ENCODE measurements around the gene KIF2C. TPM values are rescaled to one million over a fixed set of nuclear protein-coding genes. Genes with fewer than 3 reads are reported as not detected.
A peak's percentile ranks its signal among the peaks of the same experiment; 100 is the strongest.

The KIF2C gene
- total RNA-seq, 4 donors from 2014 or later = 0.64 to 15.1 TPM; not detected in 2

DNA sequence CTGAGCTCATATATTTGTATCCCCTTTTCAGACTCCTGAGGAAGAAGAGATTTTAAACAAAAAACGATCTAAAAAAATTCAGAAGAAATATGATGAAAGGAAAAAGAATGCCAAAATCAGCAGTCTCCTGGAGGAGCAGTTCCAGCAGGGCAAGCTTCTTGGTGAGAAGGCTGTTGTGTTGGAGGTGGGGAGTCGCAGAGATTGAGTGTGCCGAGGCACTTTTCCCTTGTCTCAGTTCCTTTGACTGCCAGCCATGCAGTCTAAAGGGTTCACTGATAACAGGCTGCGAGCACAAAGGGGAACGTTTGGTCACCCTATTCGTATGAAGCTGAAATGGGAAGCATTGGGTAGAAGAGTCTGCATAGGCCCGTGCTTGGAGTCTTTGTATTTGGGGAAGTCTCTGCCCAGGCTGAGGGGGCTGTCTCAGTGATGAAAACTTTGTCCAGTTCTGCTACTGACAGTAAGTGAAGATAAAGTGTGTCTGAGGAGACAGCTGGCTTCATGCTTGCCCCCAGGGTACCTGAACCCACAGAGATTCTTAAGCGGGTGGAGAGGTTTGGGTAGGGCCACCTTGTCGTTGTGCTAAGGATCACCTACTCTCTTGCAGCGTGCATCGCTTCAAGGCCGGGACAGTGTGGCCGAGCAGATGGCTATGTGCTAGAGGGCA lies 38.5 kb downstream of the KIF2C start:
- H3K9me3 ChIP-seq = no peaks in the 10 kb centered on the region
- intact Hi-C loops (cut with DNase I; ENCODE audit: low total_unique reads) = no loop called here
- no peak for TF ChIP-seq CTCF (IDR thresholded peaks at IDR 0.05)
- TF ChIP-seq POLR2A (IDR thresholded peaks at IDR 0.05) = no peak
- no peaks in the 10 kb centered on the region for H3K27me3 ChIP-seq
- DNase-seq = no peak
- no peaks in the 10 kb centered on the region for H3K4me1 ChIP-seq
- H3K4me3 ChIP-seq = no peak overlapping the region
- H3K36me3 ChIP-seq = no peaks in the 10 kb centered on the region
- no peak overlapping the region for H3K27ac ChIP-seq

DNA sequence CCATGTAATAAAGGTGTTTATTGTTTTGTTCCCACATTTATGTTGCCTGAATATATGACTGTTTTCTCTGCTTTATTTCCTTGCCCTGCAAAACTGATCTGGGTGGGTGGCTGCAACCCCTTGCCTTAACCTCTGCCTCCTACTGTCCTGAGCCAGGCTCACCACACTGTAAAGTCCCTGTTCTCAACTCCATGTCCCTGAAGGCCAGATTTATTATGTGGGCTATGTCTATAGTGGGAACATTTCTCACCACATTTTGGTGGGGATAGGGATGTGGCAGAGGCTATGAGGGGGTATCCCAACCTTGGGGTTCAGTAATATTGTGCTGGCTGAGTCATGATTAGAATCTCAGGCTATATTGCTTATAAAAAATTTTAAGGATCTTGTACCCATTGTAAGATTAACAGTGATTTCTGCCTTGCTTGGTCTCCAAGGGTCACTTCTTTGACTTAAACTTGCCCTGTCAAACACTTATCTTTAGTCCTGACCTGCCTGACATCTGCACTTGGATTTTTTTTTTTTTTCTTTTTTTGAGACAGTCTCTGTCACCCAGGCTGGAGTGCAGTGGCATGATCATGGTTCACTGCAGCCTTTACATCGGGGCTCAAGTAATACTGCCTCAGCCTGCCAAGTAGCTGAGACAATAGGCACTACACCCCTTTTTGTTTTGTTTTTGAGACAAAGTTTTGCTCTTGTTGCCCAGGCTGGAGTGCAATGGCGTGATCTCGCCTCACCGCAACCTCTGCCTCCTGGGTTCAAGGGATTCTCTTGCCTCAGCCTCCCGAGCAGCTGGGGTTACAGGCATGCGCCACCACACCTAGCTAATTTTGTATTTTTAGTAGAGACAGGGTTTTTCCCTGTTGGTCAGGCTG lies 39.3 kb downstream of the KIF2C start:
- Histone ChIP-seq H3K27ac (no peak overlapping the region), H3K36me3 (no peaks in the 10 kb centered on the region), H3K4me3 (no peak overlapping the region), H3K9me3 (no peaks in the 10 kb centered on the region), H3K4me1 (peaks cover 0 to 1% of the 10 kb centered on the region in 2 donors), H3K27me3 (no peaks in the 10 kb centered on the region)
- intact Hi-C loops (cut with DNase I; ENCODE audit: low total_unique reads) = no loop called here
- DNase-seq = no peak
- no peak for TF ChIP-seq CTCF (IDR thresholded peaks at IDR 0.05)
- TF ChIP-seq POLR2A (IDR thresholded peaks at IDR 0.05) = no peak

DNA sequence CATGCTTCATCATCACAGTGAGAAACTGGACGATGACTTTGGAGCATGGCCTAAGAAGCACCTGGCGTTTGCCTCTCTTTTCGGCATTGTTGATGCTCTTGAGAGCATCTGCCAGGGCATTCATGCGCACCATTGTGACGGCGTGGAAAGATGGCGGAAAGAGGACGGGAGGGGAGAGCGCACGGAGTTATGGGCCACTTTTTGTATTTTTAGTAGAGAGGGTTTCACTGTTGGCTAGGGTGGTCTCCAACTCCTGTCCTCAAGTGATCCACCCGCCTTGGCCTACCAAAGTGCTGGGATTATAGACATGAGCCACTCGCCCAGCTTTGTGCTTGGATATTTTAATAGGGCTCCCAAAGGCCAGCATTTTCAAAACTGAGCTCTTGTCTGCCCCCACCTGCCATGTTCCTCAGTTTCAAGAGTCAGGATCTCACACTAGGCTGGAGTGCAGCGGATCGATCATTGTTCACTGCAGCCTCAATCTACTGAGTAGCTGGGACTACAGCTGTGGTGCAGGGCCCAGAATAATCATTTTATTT lies 41.0 kb downstream of the KIF2C start:
- Histone ChIP-seq H3K36me3 (no peaks in the 10 kb centered on the region), H3K27me3 (no peaks in the 10 kb centered on the region), H3K4me3 (no peak overlapping the region), H3K27ac (no peak overlapping the region), H3K4me1 (peaks cover 0 to 4% of the 10 kb centered on the region in 2 donors), H3K9me3 (no peaks in the 10 kb centered on the region)
- DNase-seq = no peak
- intact Hi-C loops (cut with DNase I; ENCODE audit: low total_unique reads) = loop anchor here (10.0 kb wide), 1 partner anchor 54 kb away; no protein-coding TSS in a partner anchor
- TF ChIP-seq CTCF (IDR thresholded peaks at IDR 0.05) = no peak
- no peak for TF ChIP-seq POLR2A (IDR thresholded peaks at IDR 0.05)

- TF ChIP-seq CTCF (IDR thresholded peaks at IDR 0.05) (no peak), POLR2A (IDR thresholded peaks at IDR 0.05) (no peak)
- DNase-seq = no peak
- Histone ChIP-seq H3K4me3 (peak overlapping the region; percentile 16 to 47), H3K9me3 (no peaks in the 10 kb centered on the region), H3K27me3 (no peaks in the 10 kb centered on the region), H3K36me3 (no peaks in the 10 kb centered on the region), H3K4me1 (peaks cover 0 to 7% of the 10 kb centered on the region in 2 donors), H3K27ac (peak overlapping the region; percentile 39 to 66)
- intact Hi-C loops (cut with DNase I; ENCODE audit: low total_unique reads) = loop anchor here (10.0 kb wide), 1 partner anchor 51 kb away; no protein-coding TSS in a partner anchor
These were observed 44.1 kb downstream of the KIF2C start for GRCh38 chr1:44783697-44784093.

Measured in uterus (tissue), 4 donors.